Osteoblast (primary cell): ENCODE data around the gene SLC22A12. TPM values are rescaled to one million over a fixed set of nuclear protein-coding genes. Genes with fewer than 3 reads are reported as not detected.

ENCODE experiments used
- DNase-seq: peaks from one replicate; pipeline ENCODE4 v3.0.0; 2011; ENCODE audit warnings: low spot score, mixed read lengths; ENCODE audit not compliant: insufficient read length; ENCODE audit errors: missing footprints
- H2AFZ ChIP-seq: 2 replicates; pipeline ENCODE4 v1.6.0; 2011; ENCODE audit warnings: mild to moderate bottlenecking, low read length
- H3K27ac ChIP-seq: 2 replicates; pipeline ENCODE4 v1.5.1; 2011; ENCODE audit warnings: mild to moderate bottlenecking, low read depth, low read length, moderate library complexity
- H3K27me3 ChIP-seq: 2 replicates; pipeline ENCODE4 v1.6.0; 2012; ENCODE audit warnings: mild to moderate bottlenecking, control low read depth, inconsistent platforms, low read length, moderate library complexity; ENCODE audit not compliant: insufficient read depth
- H3K36me3 ChIP-seq: 2 replicates; pipeline ENCODE4 v1.5.1; 2011; ENCODE audit warnings: mild to moderate bottlenecking, low read length, control low read depth, moderate library complexity; ENCODE audit not compliant: insufficient read depth
- H3K4me1 ChIP-seq: 2 replicates; pipeline ENCODE4 v1.5.1; 2011; ENCODE audit warnings: mild to moderate bottlenecking, low read length, control low read depth, moderate library complexity; ENCODE audit not compliant: insufficient read depth
- H3K4me2 ChIP-seq: 2 replicates; pipeline ENCODE4 v1.6.0; 2011; ENCODE audit warnings: mild to moderate bottlenecking, low read length; ENCODE audit not compliant: insufficient read depth
- H3K4me3 ChIP-seq: fragments of 200-600 bp; sonication (generic); 3 replicates; pipeline ENCODE4 v1.5.1; 2012; ENCODE audit warnings: mild to moderate bottlenecking, low read length, inconsistent platforms; ENCODE audit not compliant: insufficient read depth
- H3K79me2 ChIP-seq: 2 replicates; pipeline ENCODE4 v1.6.0; 2012; ENCODE audit warnings: mild to moderate bottlenecking, low read length, control low read depth, inconsistent platforms; ENCODE audit not compliant: insufficient read depth
- H3K9me3 ChIP-seq: 2 replicates; pipeline ENCODE4 v1.5.1; 2011; ENCODE audit warnings: low read depth, low read length, control low read depth
- H4K20me1 ChIP-seq: 2 replicates; pipeline ENCODE4 v1.6.0; 2012; ENCODE audit warnings: mild to moderate bottlenecking, low read length, control low read depth; ENCODE audit not compliant: insufficient read depth
- total RNA-seq: library from RNA; depleted of rRNA; stranded (reverse); fragments of >200 nt; gene quantifications from 2 replicates; pipeline ENCODE4 v1.2.3, GENCODE V29; 2012
- TF ChIP-seq, protein P1 (sequence below): IDR thresholded peaks from 2 replicates; pipeline ENCODE4 v1.5.1; 2011; ENCODE audit warnings: mild to moderate bottlenecking, low read depth, low read length, moderate library complexity; ENCODE audit errors: extremely low read depth

Gene SLC22A12
- total RNA-seq, 1 donor, result not detected

DNA sequence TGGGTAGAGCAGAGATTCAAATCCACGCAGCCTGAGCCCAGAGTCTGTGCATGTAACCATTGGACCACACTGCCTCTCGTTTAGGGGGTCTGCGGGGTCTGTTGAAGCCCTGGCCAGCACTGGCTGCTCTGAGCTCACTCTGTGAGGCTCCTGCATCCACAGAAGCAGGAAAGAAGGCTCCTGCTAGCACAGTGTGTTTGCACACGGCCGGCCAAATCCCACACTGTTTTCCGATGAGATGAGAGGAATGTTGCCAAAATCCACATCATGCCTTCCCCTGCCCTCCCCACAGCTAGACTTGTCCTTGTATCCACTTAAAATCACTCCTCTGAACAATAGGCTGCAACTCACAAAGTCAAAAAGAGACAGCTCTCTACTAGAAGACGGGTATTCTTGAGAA is 10.6 kb upstream of the SLC22A12 start:
- Histone ChIP-seq H3K27ac (no peak overlapping the region), H3K27me3 (peaks cover 26% of the 10 kb centered on the region), H3K9me3 (no peaks in the 10 kb centered on the region), H3K79me2 (no peaks in the 10 kb centered on the region), H3K36me3 (no peaks in the 10 kb centered on the region), H2AFZ (peak overlapping the region; percentile 40), H3K4me2 (peak overlapping the region; percentile 16), H4K20me1 (no peaks in the 10 kb centered on the region), H3K4me3 (no peak overlapping the region), H3K4me1 (peaks cover 8% of the 10 kb centered on the region)
- TF ChIP-seq, protein P1, sequence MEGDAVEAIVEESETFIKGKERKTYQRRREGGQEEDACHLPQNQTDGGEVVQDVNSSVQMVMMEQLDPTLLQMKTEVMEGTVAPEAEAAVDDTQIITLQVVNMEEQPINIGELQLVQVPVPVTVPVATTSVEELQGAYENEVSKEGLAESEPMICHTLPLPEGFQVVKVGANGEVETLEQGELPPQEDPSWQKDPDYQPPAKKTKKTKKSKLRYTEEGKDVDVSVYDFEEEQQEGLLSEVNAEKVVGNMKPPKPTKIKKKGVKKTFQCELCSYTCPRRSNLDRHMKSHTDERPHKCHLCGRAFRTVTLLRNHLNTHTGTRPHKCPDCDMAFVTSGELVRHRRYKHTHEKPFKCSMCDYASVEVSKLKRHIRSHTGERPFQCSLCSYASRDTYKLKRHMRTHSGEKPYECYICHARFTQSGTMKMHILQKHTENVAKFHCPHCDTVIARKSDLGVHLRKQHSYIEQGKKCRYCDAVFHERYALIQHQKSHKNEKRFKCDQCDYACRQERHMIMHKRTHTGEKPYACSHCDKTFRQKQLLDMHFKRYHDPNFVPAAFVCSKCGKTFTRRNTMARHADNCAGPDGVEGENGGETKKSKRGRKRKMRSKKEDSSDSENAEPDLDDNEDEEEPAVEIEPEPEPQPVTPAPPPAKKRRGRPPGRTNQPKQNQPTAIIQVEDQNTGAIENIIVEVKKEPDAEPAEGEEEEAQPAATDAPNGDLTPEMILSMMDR, result no peak
- peak; percentile 83 for DNase-seq

DNA sequence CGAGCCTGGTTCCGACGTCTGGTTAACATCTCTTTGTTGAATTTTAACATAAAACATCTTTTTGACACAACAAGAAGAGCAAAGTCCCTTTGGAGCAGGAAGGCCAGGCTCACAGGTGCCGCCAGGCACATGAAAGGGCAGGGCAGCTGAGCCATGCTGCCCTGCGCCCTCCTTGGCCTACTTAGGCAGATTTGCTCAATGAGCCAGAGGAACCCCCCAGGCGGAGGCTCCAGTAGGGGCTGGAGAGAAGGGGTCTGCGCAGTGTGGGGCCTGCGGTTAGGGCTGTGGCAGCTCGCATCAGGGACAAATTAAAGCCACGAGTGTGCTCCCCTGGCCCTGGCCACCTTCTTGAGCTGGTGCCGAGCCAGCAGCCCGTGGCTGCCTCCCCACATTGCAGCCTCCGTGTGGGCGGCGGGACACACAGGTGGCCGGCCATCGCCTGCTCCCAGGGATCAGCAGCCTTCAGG is 9.9 kb upstream of the SLC22A12 start:
- H3K4me1 ChIP-seq, result peaks cover 8% of the 10 kb centered on the region
- TF ChIP-seq, protein P1, result no peak
- H3K4me3 ChIP-seq, result no peak overlapping the region

DNA sequence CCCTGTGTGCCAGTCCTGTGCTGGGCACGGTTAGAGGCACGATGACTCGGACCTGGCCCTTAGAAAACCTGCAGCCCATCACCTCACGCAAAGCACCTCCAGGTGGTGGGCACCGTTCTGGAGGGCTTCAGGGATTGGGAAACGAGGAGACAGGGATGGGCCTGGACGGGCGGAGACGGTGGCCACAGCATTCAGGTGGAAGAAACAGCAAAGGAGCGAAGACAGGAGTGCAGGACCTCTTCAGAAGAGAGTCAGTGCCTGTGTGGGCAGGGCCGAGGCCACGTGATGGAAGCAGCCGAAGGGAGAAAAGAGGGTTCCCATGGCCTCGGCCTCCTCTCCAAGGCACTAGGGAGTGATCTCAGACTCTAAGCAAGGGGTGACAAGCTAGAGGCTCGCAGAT is 8.1 kb upstream of the SLC22A12 start:
- H3K4me2 ChIP-seq, result no peak overlapping the region
- H3K9me3 ChIP-seq, result no peaks in the 10 kb centered on the region
- no peak overlapping the region for H3K27ac ChIP-seq
- H3K4me1 ChIP-seq, result peaks cover 8% of the 10 kb centered on the region
- H4K20me1 ChIP-seq, result no peaks in the 10 kb centered on the region
- no peak overlapping the region for H3K4me3 ChIP-seq
- peaks cover 21% of the 10 kb centered on the region for H3K27me3 ChIP-seq
- no peaks in the 10 kb centered on the region for H3K36me3 ChIP-seq
- no peak overlapping the region for H2AFZ ChIP-seq
- peak; percentile 34 for DNase-seq
- H3K79me2 ChIP-seq, result no peaks in the 10 kb centered on the region
- TF ChIP-seq, protein P1, result no peak

More for the DNA sequence above, 9.9 kb upstream of the SLC22A12 start:
- peak; percentile 42 for DNase-seq
- Histone ChIP-seq H2AFZ (no peak overlapping the region), H3K79me2 (no peaks in the 10 kb centered on the region), H3K36me3 (no peaks in the 10 kb centered on the region), H3K27ac (no peak overlapping the region), H4K20me1 (no peaks in the 10 kb centered on the region), H3K4me2 (no peak overlapping the region), H3K27me3 (peaks cover 21% of the 10 kb centered on the region), H3K9me3 (no peaks in the 10 kb centered on the region)

DNA sequence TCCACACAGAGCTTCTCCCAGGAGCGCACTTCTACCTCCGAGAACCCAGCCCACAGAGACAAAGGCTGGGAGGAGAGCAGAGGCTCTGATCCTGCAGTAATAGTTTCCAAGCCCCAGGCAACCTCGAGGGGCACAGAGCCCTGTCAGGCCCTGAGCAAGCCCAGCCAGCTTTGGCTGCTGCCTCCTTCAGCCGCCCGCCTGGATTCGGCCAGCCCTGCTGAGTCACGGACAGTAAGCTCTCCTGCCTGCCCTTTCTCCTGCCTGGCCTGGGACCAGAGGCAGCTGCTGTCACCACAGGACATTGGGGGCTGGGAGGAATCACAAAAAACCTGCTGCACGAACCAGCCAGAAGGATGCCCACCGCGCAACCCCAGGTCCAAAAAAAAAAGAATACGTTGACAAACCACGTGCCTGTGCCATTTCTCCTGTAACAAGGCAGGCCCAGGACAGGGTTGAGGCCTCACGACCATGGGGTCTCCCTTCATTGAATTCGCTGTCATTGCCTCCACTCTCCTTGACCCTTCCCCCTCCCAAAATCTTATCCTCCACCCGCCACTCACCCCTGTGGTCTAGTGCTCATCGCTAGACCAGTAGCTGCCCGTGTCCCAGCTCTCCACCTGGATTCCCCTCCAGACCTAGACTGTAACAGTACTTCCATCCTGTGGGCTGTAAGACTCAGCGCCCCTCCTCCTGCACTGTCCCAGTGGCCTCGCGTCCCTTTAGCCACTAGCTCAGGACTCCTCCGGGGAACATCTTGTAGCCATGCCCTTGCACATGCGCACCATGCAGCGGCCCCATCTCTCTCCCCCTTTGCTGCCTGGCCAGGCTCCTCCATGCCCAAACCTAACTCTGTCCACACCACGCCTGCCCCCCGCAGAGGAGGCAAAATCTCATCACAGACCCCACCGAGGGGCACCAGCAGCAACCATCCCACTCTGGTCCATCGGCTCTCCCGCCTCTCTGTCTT is 7.4 kb upstream of the SLC22A12 start:
- Histone ChIP-seq H3K27me3 (peaks cover 17% of the 10 kb centered on the region), H4K20me1 (no peaks in the 10 kb centered on the region), H3K9me3 (no peaks in the 10 kb centered on the region), H3K4me3 (no peak overlapping the region), H3K79me2 (no peaks in the 10 kb centered on the region), H3K4me2 (no peak overlapping the region), H3K4me1 (peaks cover 8% of the 10 kb centered on the region), H2AFZ (no peak overlapping the region), H3K36me3 (no peaks in the 10 kb centered on the region), H3K27ac (no peak overlapping the region)
- TF ChIP-seq, protein P1, result no peak
- DNase-seq, result peak; percentile 82
